WTC11 (cell line): ENCODE results near the gene RPL15. TPM values are rescaled to one million over a fixed set of nuclear protein-coding genes. Genes with fewer than 3 reads are reported as not detected.

Experiments
- ATF1 ChIP-seq: sonication (generic); formaldehyde crosslinking; IDR thresholded peaks from 2 replicates; pipeline ENCODE4 v1.8.1; 2023; ENCODE audit warnings: mild to moderate bottlenecking, moderate library complexity, missing genetic modification reagents
- ATF6 ChIP-seq: sonication (generic); formaldehyde crosslinking; IDR thresholded peaks from 2 replicates; pipeline ENCODE4 v1.8.1; 2023; ENCODE audit warnings: mild to moderate bottlenecking, missing genetic modification reagents
- E2F4 ChIP-seq: sonication (generic); formaldehyde crosslinking; IDR thresholded peaks from 2 replicates; pipeline ENCODE4 v1.8.1; 2022; ENCODE audit warnings: low read depth, mild to moderate bottlenecking, moderate library complexity, missing genetic modification reagents, borderline replicate concordance
- GRHL2 ChIP-seq: fragments of 250-450 bp; sonication (Bioruptor Pico); IDR thresholded peaks from 2 replicates; pipeline ENCODE4 v1.8.0; 2022; ENCODE audit warnings: mild to moderate bottlenecking, moderate library complexity; ENCODE audit not compliant: insufficient replicate concordance, severe bottlenecking
- IRF2 ChIP-seq: sonication (generic); formaldehyde crosslinking; IDR thresholded peaks from 2 replicates; pipeline ENCODE4 v1.8.0; 2022; ENCODE audit warnings: low read depth, missing genetic modification reagents, borderline replicate concordance
- MLX ChIP-seq: sonication (generic); formaldehyde crosslinking; IDR thresholded peaks from 2 replicates; pipeline ENCODE4 v1.8.1; 2023; ENCODE audit warnings: mild to moderate bottlenecking, missing genetic modification reagents, moderate library complexity
- NFATC4 ChIP-seq: fragments of 250-450 bp; sonication (Bioruptor Pico); IDR thresholded peaks from 2 replicates; pipeline ENCODE4 v1.9.0; 2021; ENCODE audit warnings: mild to moderate bottlenecking
- NFYB ChIP-seq: sonication (generic); formaldehyde crosslinking; conservative IDR thresholded peaks from 2 replicates; pipeline ENCODE4 v1.8.0; 2022; ENCODE audit warnings: low read depth, missing genetic modification reagents
- OVOL2 ChIP-seq: fragments of 250-450 bp; sonication (Bioruptor Pico); IDR thresholded peaks from 2 replicates; pipeline ENCODE4 v1.9.0; 2021; ENCODE audit warnings: mild to moderate bottlenecking, borderline replicate concordance
- PRRX2 ChIP-seq: fragments of 250-450 bp; sonication (Bioruptor Pico); IDR thresholded peaks from 2 replicates; pipeline ENCODE4 v1.8.0; 2021; ENCODE audit warnings: mild to moderate bottlenecking
- RELA ChIP-seq: sonication (generic); formaldehyde crosslinking; IDR thresholded peaks from 2 replicates; pipeline ENCODE4 v1.8.1; 2022; ENCODE audit warnings: missing genetic modification reagents, mild to moderate bottlenecking, borderline replicate concordance
- SP1 ChIP-seq: sonication (generic); formaldehyde crosslinking; conservative IDR thresholded peaks from 2 replicates; pipeline ENCODE4 v1.8.1; 2022; ENCODE audit warnings: missing genetic modification reagents
- TEAD1 ChIP-seq: sonication (generic); formaldehyde crosslinking; IDR thresholded peaks from 2 replicates; pipeline ENCODE4 v1.8.0; 2022; ENCODE audit warnings: mild to moderate bottlenecking, missing genetic modification reagents
- USF2 ChIP-seq: sonication (generic); formaldehyde crosslinking; IDR thresholded peaks from 2 replicates; pipeline ENCODE4 v1.8.1; 2023; ENCODE audit warnings: mild to moderate bottlenecking, missing genetic modification reagents, moderate library complexity
- ZMAT4 ChIP-seq: fragments of 250-450 bp; sonication (Bioruptor Pico); IDR thresholded peaks from 2 replicates; pipeline ENCODE4 v1.9.0; 2021; ENCODE audit warnings: mild to moderate bottlenecking
- ZNF121 ChIP-seq: sonication (generic); formaldehyde crosslinking; IDR thresholded peaks from 2 replicates; pipeline ENCODE4 v1.8.0; 2023; ENCODE audit warnings: missing genetic modification reagents
- ZNF138 ChIP-seq: sonication (generic); formaldehyde crosslinking; conservative IDR thresholded peaks from 2 replicates; pipeline ENCODE4 v1.8.1; 2022; ENCODE audit warnings: mild to moderate bottlenecking, moderate library complexity, missing genetic modification reagents
- ZNF416 ChIP-seq: fragments of 250-450 bp; sonication (Bioruptor Pico); IDR thresholded peaks from 2 replicates; pipeline ENCODE4 v1.9.0; 2021; ENCODE audit warnings: mild to moderate bottlenecking, inconsistent platforms
- ZNF423 ChIP-seq: fragments of 250-450 bp; sonication (Bioruptor Pico); IDR thresholded peaks from 2 replicates; pipeline ENCODE4 v2.1.2; 2022; ENCODE audit warnings: mild to moderate bottlenecking, moderate library complexity
- ZNF425 ChIP-seq: fragments of 250-450 bp; sonication (Bioruptor Pico); conservative IDR thresholded peaks from 2 replicates; pipeline ENCODE4 v1.9.0; 2021; ENCODE audit warnings: mild to moderate bottlenecking
- ZNF512 ChIP-seq: sonication (generic); formaldehyde crosslinking; IDR thresholded peaks from 2 replicates; pipeline ENCODE4 v1.8.1; 2022; ENCODE audit warnings: missing genetic modification reagents, borderline replicate concordance
- ZNF532 ChIP-seq: fragments of 250-450 bp; sonication (Bioruptor Pico); IDR thresholded peaks from 2 replicates; pipeline ENCODE4 v1.9.0; 2021; ENCODE audit warnings: mild to moderate bottlenecking, borderline replicate concordance
- total RNA-seq: library from RNA; stranded (reverse); gene quantifications from 3 replicates; pipeline ENCODE4 v1.2.3, GENCODE V29; 2021

RPL15 gene
- total RNA-seq, 1 experiment from 2014 or later, result 2,428 TPM

- TF ChIP-seq ZNF512 (no peak), MLX (CRISPR knock-in tag) (no peak), OVOL2 (no peak), ZNF416 (CRISPR knock-in tag) (peak; percentile 82), ZNF121 (CRISPR knock-in tag) (peak; percentile 81), SP1 (CRISPR knock-in tag) (0 out of 2 replicates have a peak, but pooled peaks have one; percentile 16), ZNF532 (peak; percentile 91), PRRX2 (CRISPR knock-in tag) (peak; percentile 95), RELA (CRISPR knock-in tag) (no peak), ZMAT4 (CRISPR knock-in tag) (0 out of 2 replicates have a peak, but pooled peaks have one; percentile 30), USF2 (no peak), ZNF423 (CRISPR knock-in tag) (no peak), NFATC4 (CRISPR knock-in tag) (peak; percentile 94), ZNF138 (CRISPR knock-in tag) (no peak), IRF2 (no peak), NFYB (no peak), ATF6 (no peak), TEAD1 (CRISPR knock-in tag) (no peak), ZNF425 (peak; percentile 87), E2F4 (CRISPR knock-in tag) (no peak), ATF1 (CRISPR knock-in tag) (no peak), GRHL2 (CRISPR knock-in tag) (no peak)
Measured at GRCh38 chr3:23921052-23921511, 4.2 kb downstream of the RPL15 start (continued).
